Stimulated activated CD8-positive, alpha-beta memory T cell treated with anti-CD3 and anti-CD28 coated beads, Interleukin-15, amount 100 ng/mL, for 48 hours (primary cell): ENCODE measurements around the gene IRGQ.
A peak's percentile ranks its signal among the peaks of the same experiment; 100 is the strongest.
"Not testable (repeated sequence)": the region's sequence is repeated elsewhere in the genome, so short reads cannot be mapped to it uniquely, and the experiment has no call there.

Experiments
- DNase-seq, 2 donors: peaks; one replicate each; pipeline ENCODE4 v3.0.0-alpha.2; 2020; ENCODE audit warnings: low read depth in 2 of 2

IRGQ gene

GRCh38 chr19:43570174-43570791 lies 25.7 kb downstream of the IRGQ start:
- DNase-seq = no peak

- no peak for DNase-seq
Measured at GRCh38 chr19:43569657-43570056, 26.3 kb downstream of the IRGQ start.

- DNase-seq = no peak
Measured at GRCh38 chr19:43564800-43565199, 31.1 kb downstream of the IRGQ start.

GRCh38 chr19:43563816-43564457 lies 32.0 kb downstream of the IRGQ start:
- no peak for DNase-seq

- peak; percentile 50 to 64 for DNase-seq
Measured at GRCh38 chr19:43562698-43563241, 33.2 kb downstream of the IRGQ start.

GRCh38 chr19:43562226-43562697 lies 33.7 kb downstream of the IRGQ start:
- DNase-seq = no peak

GRCh38 chr19:43561139-43561970 lies 34.6 kb downstream of the IRGQ start:
- DNase-seq = no peak

- DNase-seq = no peak
Measured at GRCh38 chr19:43560687-43561086, 35.2 kb downstream of the IRGQ start.

- peak; percentile 57 to 63 for DNase-seq
Measured at GRCh38 chr19:43555185-43555770, 40.7 kb downstream of the IRGQ start.

GRCh38 chr19:43554317-43554895 lies 41.5 kb downstream of the IRGQ start:
- no peak for DNase-seq

- no peak for DNase-seq
Measured at GRCh38 chr19:43553656-43554055, 42.3 kb downstream of the IRGQ start.

GRCh38 chr19:43552616-43553015 lies 43.3 kb downstream of the IRGQ start:
- DNase-seq = no peak

- no peak for DNase-seq
Measured at GRCh38 chr19:43552198-43552450, 43.8 kb downstream of the IRGQ start.

GRCh38 chr19:43551399-43552197 lies 44.3 kb downstream of the IRGQ start:
- no peak for DNase-seq

- no peak for DNase-seq
Measured at GRCh38 chr19:43548706-43549105, 47.2 kb downstream of the IRGQ start.

GRCh38 chr19:43547926-43548325 lies 48.0 kb downstream of the IRGQ start:
- DNase-seq = not testable (repeated sequence)

- no peak for DNase-seq
Measured at GRCh38 chr19:43546581-43546980, 49.4 kb downstream of the IRGQ start.

- DNase-seq = no peak
Measured at GRCh38 chr19:43545981-43546380, 50.0 kb downstream of the IRGQ start.

- no peak for DNase-seq
Measured at GRCh38 chr19:43545276-43545675, 50.7 kb downstream of the IRGQ start.

- DNase-seq = no peak
Measured at GRCh38 chr19:43544077-43544476, 51.9 kb downstream of the IRGQ start.
